ENCODE data around the gene SMOC2. TPM values are rescaled to one million over a fixed set of nuclear protein-coding genes. Genes with fewer than 3 reads are reported as not detected.

SMOC2 gene
- total and polyA plus RNA-seq, 4 donors, result 203 to 369 (median 266) TPM

GRCh38 chr6:168550326-168550725 lies 109.3 kb downstream of the SMOC2 start:
- H3K36me3 ChIP-seq (ENCODE audit: control insufficient read depth in 1 of 2, insufficient read depth in 2 of 2, low read length in 1 of 2), result peaks cover 0 to 2% of the 10 kb centered on the region in 2 donors
- DNase-seq (peak in 1 of 2 donors; percentile 40), ATAC-seq (ENCODE audit: low FRiP score) (no peak)
- H3K27ac ChIP-seq (ENCODE audit: low read depth in 1 of 2, low read length in 2 of 2), result no peak overlapping the region
- intact Hi-C loops (cut with DNase I), result no loop called here
- 90 to 92% methylated on average over 8 of the region's 8 CpGs for WGBS, 2 donors
- no peaks in the 10 kb centered on the region for H3K27me3 ChIP-seq (ENCODE audit: control insufficient read depth in 1 of 2, insufficient read depth in 2 of 2, low read length in 1 of 2)
- H3K9me3 ChIP-seq (ENCODE audit: control insufficient read depth, low read length), result no peaks in the 10 kb centered on the region
- no peak overlapping the region for H3K4me3 ChIP-seq (ENCODE audit: low read length in 2 of 2)
- H3K4me1 ChIP-seq (ENCODE audit: control insufficient read depth in 1 of 2, insufficient read depth in 2 of 2, low read length in 2 of 2), result no peaks in the 10 kb centered on the region

- Histone ChIP-seq H3K27ac (ENCODE audit: low read depth in 1 of 2, low read length in 2 of 2) (peak overlapping the region in 1 of 2 donors; percentile 13), H3K9me3 (ENCODE audit: control insufficient read depth, low read length) (no peaks in the 10 kb centered on the region), H3K36me3 (ENCODE audit: control insufficient read depth in 1 of 2, insufficient read depth in 2 of 2, low read length in 1 of 2) (no peaks in the 10 kb centered on the region), H3K4me1 (ENCODE audit: control insufficient read depth in 1 of 2, insufficient read depth in 2 of 2, low read length in 2 of 2) (no peaks in the 10 kb centered on the region), H3K27me3 (ENCODE audit: control insufficient read depth in 1 of 2, insufficient read depth in 2 of 2, low read length in 1 of 2) (no peaks in the 10 kb centered on the region), H3K4me3 (ENCODE audit: low read length in 2 of 2) (no peak overlapping the region)
- no peak for DNase-seq
- intact Hi-C loops (cut with DNase I), result no loop called here
- WGBS, 2 donors, result 15 to 21% methylated on average over 10 of the region's 10 CpGs
- ATAC-seq (ENCODE audit: low FRiP score), result no peak
These were observed 113.5 kb downstream of the SMOC2 start for GRCh38 chr6:168554472-168554871.

- no peaks in the 10 kb centered on the region for H3K9me3 ChIP-seq (ENCODE audit: control insufficient read depth, low read length)
- H3K36me3 ChIP-seq (ENCODE audit: control insufficient read depth in 1 of 2, insufficient read depth in 2 of 2, low read length in 1 of 2), result no peaks in the 10 kb centered on the region
- intact Hi-C loops (cut with DNase I), result no loop called here
- no peak overlapping the region for H3K4me3 ChIP-seq (ENCODE audit: low read length in 2 of 2)
- no peak for ATAC-seq (ENCODE audit: low FRiP score)
- H3K27ac ChIP-seq (ENCODE audit: low read depth in 1 of 2, low read length in 2 of 2), result peak overlapping the region in 1 of 2 donors; percentile 13
- H3K27me3 ChIP-seq (ENCODE audit: control insufficient read depth in 1 of 2, insufficient read depth in 2 of 2, low read length in 1 of 2), result no peaks in the 10 kb centered on the region
- no peak for DNase-seq
- WGBS, 2 donors, result 89 to 90% methylated on average over 33 of the region's 33 CpGs
- no peaks in the 10 kb centered on the region for H3K4me1 ChIP-seq (ENCODE audit: control insufficient read depth in 1 of 2, insufficient read depth in 2 of 2, low read length in 2 of 2)
These were observed 114.1 kb downstream of the SMOC2 start for GRCh38 chr6:168554898-168555617.

GRCh38 chr6:168555618-168556273 lies 114.8 kb downstream of the SMOC2 start:
- no peak for ATAC-seq (ENCODE audit: low FRiP score)
- 94 to 95% methylated on average over 41 of the region's 41 CpGs for WGBS, 2 donors

GRCh38 chr6:168557512-168557911 lies 116.5 kb downstream of the SMOC2 start:
- H3K27me3 ChIP-seq (ENCODE audit: control insufficient read depth in 1 of 2, insufficient read depth in 2 of 2, low read length in 1 of 2), result no peaks in the 10 kb centered on the region
- H3K9me3 ChIP-seq (ENCODE audit: control insufficient read depth, low read length), result no peaks in the 10 kb centered on the region
- H3K4me1 ChIP-seq (ENCODE audit: control insufficient read depth in 1 of 2, insufficient read depth in 2 of 2, low read length in 2 of 2), result no peaks in the 10 kb centered on the region
- ATAC-seq (ENCODE audit: low FRiP score), result no peak
- no peaks in the 10 kb centered on the region for H3K36me3 ChIP-seq (ENCODE audit: control insufficient read depth in 1 of 2, insufficient read depth in 2 of 2, low read length in 1 of 2)
- H3K4me3 ChIP-seq (ENCODE audit: low read length in 2 of 2), result no peak overlapping the region
- 86 to 87% methylated on average over 8 of the region's 8 CpGs for WGBS, 2 donors
- DNase-seq, result no peak
- H3K27ac ChIP-seq (ENCODE audit: low read depth in 1 of 2, low read length in 2 of 2), result no peak overlapping the region
- intact Hi-C loops (cut with DNase I), result no loop called here

More at GRCh38 chr6:168555618-168556273, 114.8 kb downstream of the SMOC2 start:
- no peak overlapping the region for H3K27ac ChIP-seq (ENCODE audit: low read depth in 1 of 2, low read length in 2 of 2)
- DNase-seq, result no peak
- H3K4me3 ChIP-seq (ENCODE audit: low read length in 2 of 2), result no peak overlapping the region
- no peaks in the 10 kb centered on the region for H3K9me3 ChIP-seq (ENCODE audit: control insufficient read depth, low read length)
- no peaks in the 10 kb centered on the region for H3K4me1 ChIP-seq (ENCODE audit: control insufficient read depth in 1 of 2, insufficient read depth in 2 of 2, low read length in 2 of 2)
- H3K27me3 ChIP-seq (ENCODE audit: control insufficient read depth in 1 of 2, insufficient read depth in 2 of 2, low read length in 1 of 2), result no peaks in the 10 kb centered on the region
- H3K36me3 ChIP-seq (ENCODE audit: control insufficient read depth in 1 of 2, insufficient read depth in 2 of 2, low read length in 1 of 2), result no peaks in the 10 kb centered on the region
- intact Hi-C loops (cut with DNase I), result no loop called here

- 94 to 96% methylated on average over 20 of the region's 20 CpGs for WGBS, 2 donors
- ATAC-seq (ENCODE audit: low FRiP score), result no peak
These were observed 117.7 kb downstream of the SMOC2 start for GRCh38 chr6:168558686-168559085.

GRCh38 chr6:168559574-168560098 lies 118.7 kb downstream of the SMOC2 start:
- H3K9me3 ChIP-seq (ENCODE audit: control insufficient read depth, low read length), result no peaks in the 10 kb centered on the region
- H3K27ac ChIP-seq (ENCODE audit: low read depth in 1 of 2, low read length in 2 of 2), result no peak overlapping the region
- DNase-seq, result no peak
- no peaks in the 10 kb centered on the region for H3K27me3 ChIP-seq (ENCODE audit: control insufficient read depth in 1 of 2, insufficient read depth in 2 of 2, low read length in 1 of 2)
- no peak overlapping the region for H3K4me3 ChIP-seq (ENCODE audit: low read length in 2 of 2)
- ATAC-seq (ENCODE audit: low FRiP score), result no peak
- H3K4me1 ChIP-seq (ENCODE audit: control insufficient read depth in 1 of 2, insufficient read depth in 2 of 2, low read length in 2 of 2), result no peaks in the 10 kb centered on the region
- peaks cover 0 to 1% of the 10 kb centered on the region in 2 donors for H3K36me3 ChIP-seq (ENCODE audit: control insufficient read depth in 1 of 2, insufficient read depth in 2 of 2, low read length in 1 of 2)
- intact Hi-C loops (cut with DNase I), result no loop called here
- WGBS, 2 donors, result 43 to 47% methylated on average over 6 of the region's 6 CpGs

More at GRCh38 chr6:168558686-168559085, 117.7 kb downstream of the SMOC2 start:
- Histone ChIP-seq H3K27ac (ENCODE audit: low read depth in 1 of 2, low read length in 2 of 2) (no peak overlapping the region), H3K4me3 (ENCODE audit: low read length in 2 of 2) (no peak overlapping the region), H3K4me1 (ENCODE audit: control insufficient read depth in 1 of 2, insufficient read depth in 2 of 2, low read length in 2 of 2) (no peaks in the 10 kb centered on the region), H3K27me3 (ENCODE audit: control insufficient read depth in 1 of 2, insufficient read depth in 2 of 2, low read length in 1 of 2) (no peaks in the 10 kb centered on the region), H3K9me3 (ENCODE audit: control insufficient read depth, low read length) (no peaks in the 10 kb centered on the region), H3K36me3 (ENCODE audit: control insufficient read depth in 1 of 2, insufficient read depth in 2 of 2, low read length in 1 of 2) (no peaks in the 10 kb centered on the region)
- no peak for DNase-seq
- intact Hi-C loops (cut with DNase I), result no loop called here

- ATAC-seq (ENCODE audit: low FRiP score) (no peak), DNase-seq (no peak)
- no peaks in the 10 kb centered on the region for H3K27me3 ChIP-seq (ENCODE audit: control insufficient read depth in 1 of 2, insufficient read depth in 2 of 2, low read length in 1 of 2)
- H3K27ac ChIP-seq (ENCODE audit: low read depth in 1 of 2, low read length in 2 of 2), result no peak overlapping the region
- no peaks in the 10 kb centered on the region for H3K9me3 ChIP-seq (ENCODE audit: control insufficient read depth, low read length)
- peaks cover 0 to 2% of the 10 kb centered on the region in 2 donors for H3K36me3 ChIP-seq (ENCODE audit: control insufficient read depth in 1 of 2, insufficient read depth in 2 of 2, low read length in 1 of 2)
- intact Hi-C loops (cut with DNase I), result no loop called here
- no peak overlapping the region for H3K4me3 ChIP-seq (ENCODE audit: low read length in 2 of 2)
- H3K4me1 ChIP-seq (ENCODE audit: control insufficient read depth in 1 of 2, insufficient read depth in 2 of 2, low read length in 2 of 2), result no peaks in the 10 kb centered on the region
- WGBS, 2 donors, result 47 to 64% methylated on average over 6 of the region's 6 CpGs
These were observed 119.1 kb downstream of the SMOC2 start for GRCh38 chr6:168560126-168560525.
